ENCODE results near the gene EDEM3. TPM values are rescaled to one million over a fixed set of nuclear protein-coding genes. Genes with fewer than 3 reads are reported as not detected.

Gene EDEM3
- total RNA-seq, 1 donor from 2014 or later = 45.5 TPM

DNA sequence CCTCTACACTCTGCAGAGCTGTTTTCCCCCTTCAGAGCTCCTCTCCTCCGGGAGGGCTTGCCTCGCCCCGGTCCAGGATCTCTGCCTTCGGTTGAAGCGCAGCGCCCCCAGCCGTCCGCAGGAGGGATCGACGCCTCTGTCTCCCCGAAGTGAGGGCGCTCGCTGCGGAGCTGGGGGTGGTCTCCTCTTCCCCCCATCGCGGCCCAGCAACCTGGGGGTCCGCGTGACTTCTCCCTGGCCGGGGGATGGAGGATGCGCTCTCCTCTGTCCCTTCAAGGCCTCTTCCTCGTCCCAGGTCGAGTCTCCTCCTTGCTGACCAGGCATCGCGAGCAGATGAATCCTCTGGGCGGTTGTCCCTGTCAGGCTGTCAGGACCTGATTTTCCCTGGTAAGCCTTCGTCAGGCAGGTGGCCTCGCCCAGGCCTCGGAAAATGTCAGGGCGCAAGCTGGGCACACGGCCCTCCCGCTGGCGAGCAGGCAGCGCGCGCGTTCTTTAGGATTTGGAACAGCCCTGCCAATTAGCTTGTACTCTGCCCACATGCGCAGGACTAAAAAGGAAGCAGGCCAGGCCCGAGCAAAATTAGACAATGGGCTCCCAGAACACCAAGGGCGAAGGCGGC is 90.5 kb downstream of the EDEM3 start:
- intact Hi-C loops (cut with DNase I) = no loop called here
- Histone ChIP-seq H3K9me3 (no peaks in the 10 kb centered on the region), H3K4me1 (peaks cover 6% of the 10 kb centered on the region), H3K36me3 (no peaks in the 10 kb centered on the region), H3K27me3 (ENCODE audit: low read depth) (peaks cover 3% of the 10 kb centered on the region), H3K4me3 (peak overlapping the region; percentile 34), H3K27ac (no peak overlapping the region)
- ATAC-seq (peak; percentile 91 to 94), DNase-seq (peak; percentile 83)
- TF ChIP-seq, protein P1, sequence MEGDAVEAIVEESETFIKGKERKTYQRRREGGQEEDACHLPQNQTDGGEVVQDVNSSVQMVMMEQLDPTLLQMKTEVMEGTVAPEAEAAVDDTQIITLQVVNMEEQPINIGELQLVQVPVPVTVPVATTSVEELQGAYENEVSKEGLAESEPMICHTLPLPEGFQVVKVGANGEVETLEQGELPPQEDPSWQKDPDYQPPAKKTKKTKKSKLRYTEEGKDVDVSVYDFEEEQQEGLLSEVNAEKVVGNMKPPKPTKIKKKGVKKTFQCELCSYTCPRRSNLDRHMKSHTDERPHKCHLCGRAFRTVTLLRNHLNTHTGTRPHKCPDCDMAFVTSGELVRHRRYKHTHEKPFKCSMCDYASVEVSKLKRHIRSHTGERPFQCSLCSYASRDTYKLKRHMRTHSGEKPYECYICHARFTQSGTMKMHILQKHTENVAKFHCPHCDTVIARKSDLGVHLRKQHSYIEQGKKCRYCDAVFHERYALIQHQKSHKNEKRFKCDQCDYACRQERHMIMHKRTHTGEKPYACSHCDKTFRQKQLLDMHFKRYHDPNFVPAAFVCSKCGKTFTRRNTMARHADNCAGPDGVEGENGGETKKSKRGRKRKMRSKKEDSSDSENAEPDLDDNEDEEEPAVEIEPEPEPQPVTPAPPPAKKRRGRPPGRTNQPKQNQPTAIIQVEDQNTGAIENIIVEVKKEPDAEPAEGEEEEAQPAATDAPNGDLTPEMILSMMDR (IDR thresholded peaks at IDR 0.05) = peak; percentile 93

DNA sequence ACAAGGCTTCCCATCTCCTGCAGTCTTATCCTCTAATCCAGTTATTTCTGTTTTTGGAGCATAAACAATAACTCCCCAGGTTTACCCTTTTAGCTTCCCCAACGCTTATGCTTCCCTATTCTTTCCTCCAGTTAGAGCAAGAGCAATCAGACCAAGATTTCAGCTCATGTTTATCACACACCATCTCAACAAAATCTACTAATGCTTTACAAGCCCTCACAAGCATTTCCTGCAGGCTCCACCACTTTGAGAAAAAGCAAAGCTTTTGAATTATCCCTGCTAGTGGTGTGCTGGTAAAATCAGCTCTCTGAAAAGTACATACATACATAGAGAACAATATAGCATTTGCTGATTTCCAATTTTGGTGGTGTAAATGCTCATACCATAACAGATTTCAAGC is 92.9 kb downstream of the EDEM3 start:
- Histone ChIP-seq H3K9me3 (no peaks in the 10 kb centered on the region), H3K36me3 (no peaks in the 10 kb centered on the region), H3K4me3 (no peak overlapping the region), H3K27me3 (ENCODE audit: low read depth) (peaks cover 3% of the 10 kb centered on the region), H3K4me1 (peaks cover 6% of the 10 kb centered on the region), H3K27ac (no peak overlapping the region)
- ATAC-seq (no peak), DNase-seq (no peak)
- TF ChIP-seq, protein P1 (IDR thresholded peaks at IDR 0.05) = no peak
- intact Hi-C loops (cut with DNase I) = no loop called here

DNA sequence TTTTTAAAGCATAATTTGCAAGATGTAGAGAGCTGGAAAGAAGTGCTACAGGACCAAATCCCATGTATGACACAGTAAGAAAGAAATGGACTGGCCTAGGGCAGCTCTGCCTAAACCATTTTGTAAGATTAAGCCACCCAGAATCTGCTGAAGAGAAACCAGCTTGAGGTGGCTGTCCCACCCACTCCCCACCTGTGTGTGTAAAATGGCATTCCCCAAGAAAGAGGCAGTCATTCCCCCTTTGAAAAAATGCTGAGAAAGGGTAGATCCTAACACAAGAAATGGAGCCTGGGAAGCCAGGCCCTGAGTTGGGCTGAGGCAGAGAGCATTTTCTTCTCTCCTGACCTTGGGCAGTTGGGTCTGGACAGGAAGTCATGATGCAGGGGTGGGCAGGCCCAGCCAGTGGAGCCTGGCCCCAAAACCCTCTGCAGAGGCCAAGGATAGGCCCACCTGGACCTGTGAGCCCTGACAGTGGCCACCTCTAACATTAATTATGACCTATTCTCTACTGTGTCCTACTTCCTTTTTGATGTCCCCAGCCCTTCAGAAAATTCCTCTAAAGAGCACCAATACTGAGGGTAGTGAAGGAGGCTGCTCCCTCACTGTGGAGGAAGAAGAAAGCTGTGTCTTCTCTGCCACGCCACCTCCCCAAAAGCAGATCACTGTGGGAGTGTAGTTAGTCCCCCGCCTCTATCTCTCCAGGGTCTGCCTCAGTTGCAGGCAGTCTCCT is 94.0 kb downstream of the EDEM3 start:
- ATAC-seq = no peak
- H3K27ac ChIP-seq = no peak overlapping the region
- peaks cover 3% of the 10 kb centered on the region for H3K27me3 ChIP-seq (ENCODE audit: low read depth)
- DNase-seq = no peak
- H3K4me3 ChIP-seq = no peak overlapping the region
- intact Hi-C loops (cut with DNase I) = no loop called here
- TF ChIP-seq, protein P1 (IDR thresholded peaks at IDR 0.05) = no peak
- no peaks in the 10 kb centered on the region for H3K36me3 ChIP-seq
- no peaks in the 10 kb centered on the region for H3K9me3 ChIP-seq
- H3K4me1 ChIP-seq = peaks cover 6% of the 10 kb centered on the region

DNA sequence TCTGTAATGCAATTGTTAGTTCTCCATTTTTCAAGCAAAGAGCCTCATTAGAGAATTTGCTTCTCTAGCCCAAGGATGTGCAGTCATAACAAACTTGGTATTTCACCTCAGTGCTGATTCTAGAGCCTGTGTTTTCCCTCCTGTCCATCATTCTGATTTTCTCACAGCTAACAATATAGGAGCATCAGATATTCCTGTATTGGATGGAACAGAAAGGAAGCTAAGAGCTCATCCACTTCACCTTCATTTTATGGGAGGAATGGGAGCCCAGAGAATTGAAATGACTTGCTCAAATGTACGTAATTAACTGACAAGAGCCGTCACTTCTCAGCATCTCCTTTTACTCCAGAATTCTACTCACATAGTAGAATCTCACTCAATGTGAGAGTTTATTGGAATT is 96.6 kb downstream of the EDEM3 start:
- intact Hi-C loops (cut with DNase I) = no loop called here
- no peaks in the 10 kb centered on the region for H3K36me3 ChIP-seq
- H3K4me3 ChIP-seq = no peak overlapping the region
- no peak for DNase-seq
- no peaks in the 10 kb centered on the region for H3K27me3 ChIP-seq (ENCODE audit: low read depth)
- no peaks in the 10 kb centered on the region for H3K4me1 ChIP-seq
- no peak for ATAC-seq
- no peaks in the 10 kb centered on the region for H3K9me3 ChIP-seq
- no peak overlapping the region for H3K27ac ChIP-seq
- TF ChIP-seq, protein P1 (IDR thresholded peaks at IDR 0.05) = no peak

DNA sequence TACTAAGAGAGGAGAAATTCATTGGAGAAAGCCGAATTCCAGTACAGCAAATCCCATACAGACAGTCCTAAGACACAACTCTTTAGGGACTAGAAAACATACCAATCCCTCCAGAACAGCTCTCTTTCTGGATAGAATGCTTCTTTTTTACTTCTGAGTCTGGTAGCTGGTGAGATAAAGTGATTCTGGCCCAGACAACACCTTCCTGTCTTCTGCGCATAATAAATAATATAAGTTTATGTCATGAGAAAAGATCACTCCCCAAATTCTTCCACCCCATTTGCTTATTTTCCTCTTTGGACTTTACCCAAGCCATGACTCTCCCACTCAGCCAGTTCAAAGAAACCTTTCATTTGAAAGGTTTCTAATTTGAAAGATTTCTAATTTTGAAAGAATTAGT is 98.4 kb downstream of the EDEM3 start:
- Histone ChIP-seq H3K4me3 (no peak overlapping the region), H3K36me3 (no peaks in the 10 kb centered on the region), H3K27ac (no peak overlapping the region), H3K27me3 (ENCODE audit: low read depth) (no peaks in the 10 kb centered on the region), H3K9me3 (no peaks in the 10 kb centered on the region), H3K4me1 (no peaks in the 10 kb centered on the region)
- DNase-seq = no peak
- ATAC-seq = no peak
- intact Hi-C loops (cut with DNase I) = no loop called here
- TF ChIP-seq, protein P1 (IDR thresholded peaks at IDR 0.05) = no peak

Data from lower lobe of right lung (tissue), 2 donors.